DOHH2 (cell line): ENCODE measurements around the gene BCL2.

Experiments used
- CTCF ChIP-seq: fragments of 200-600 bp; sonication (generic); IDR thresholded peaks from one replicate; pipeline ENCODE4 v1.5.1; 2014; ENCODE audit warnings: antibody characterized with exemption, mild to moderate bottlenecking, low read depth, low read length; ENCODE audit not compliant: poor library complexity, severe bottlenecking
- EZH2phosphoT487 ChIP-seq: fragments of 200-600 bp; sonication (generic); IDR thresholded peaks from 2 replicates; pipeline ENCODE4 v1.6.1; 2017; ENCODE audit warnings: borderline replicate concordance, mild to moderate bottlenecking, antibody characterized with exemption, low read length, moderate library complexity, mixed read lengths

- TF ChIP-seq CTCF: no peak
- TF ChIP-seq EZH2phosphoT487: no peak
These were observed 54.2 kb downstream of the BCL2 start for GRCh38 chr18:63265326-63265725.
